HG02678 (cell line): Measurements from ENCODE around the gene CATSPER1.

Experiments
- ATAC-seq: cut with Tn5 transposase; IDR thresholded peaks from one replicate; pipeline ENCODE4 v1.9.1; 2021; ENCODE audit warnings: mild to moderate bottlenecking, moderate library complexity; ENCODE audit not compliant: unreplicated experiment

The CATSPER1 gene

GRCh38 chr11:66003291-66003690 is 23.0 kb downstream of the CATSPER1 start:
- no peak for ATAC-seq

- peak; percentile 62 for ATAC-seq
Observed at GRCh38 chr11:66002648-66003225, 23.5 kb downstream of the CATSPER1 start.

- ATAC-seq = peak; percentile 79
Observed at GRCh38 chr11:66001942-66002647, 24.2 kb downstream of the CATSPER1 start, which contains the start of the genes BANF1 and EIF1AD. Gene BANF1, plus strand, starts transcription at chr11:66002503. Its CDS starts 748 bp downstream, at chr11:66003251. Gene EIF1AD, minus strand, starts transcription at chr11:66002157. Its CDS starts 1,768 bp downstream, at chr11:66000389.

- ATAC-seq = no peak
Observed at GRCh38 chr11:65997286-65997685, 29.0 kb downstream of the CATSPER1 start.

GRCh38 chr11:65992056-65992455 is 34.2 kb downstream of the CATSPER1 start:
- no peak for ATAC-seq

GRCh38 chr11:65988791-65989592 is 37.3 kb downstream of the CATSPER1 start:
- ATAC-seq = peak; percentile 96

- no peak for ATAC-seq
Observed at GRCh38 chr11:65987336-65987735, 38.9 kb downstream of the CATSPER1 start.

GRCh38 chr11:65983589-65983987 is 42.7 kb downstream of the CATSPER1 start:
- ATAC-seq = no peak

- no peak for ATAC-seq
Observed at GRCh38 chr11:65982824-65983588, 43.3 kb downstream of the CATSPER1 start.

GRCh38 chr11:65981972-65982823 is 44.1 kb downstream of the CATSPER1 start:
- no peak for ATAC-seq

GRCh38 chr11:65981101-65981740 is 45.1 kb downstream of the CATSPER1 start:
- no peak for ATAC-seq

- ATAC-seq = no peak
Observed at GRCh38 chr11:65979261-65979759, 47.0 kb downstream of the CATSPER1 start.

GRCh38 chr11:65978391-65979238 is 47.7 kb downstream of the CATSPER1 start:
- no peak for ATAC-seq

GRCh38 chr11:65977621-65978390 is 48.5 kb downstream of the CATSPER1 start:
- no peak for ATAC-seq

GRCh38 chr11:65976216-65977176 is 49.8 kb downstream of the CATSPER1 start:
- no peak for ATAC-seq

GRCh38 chr11:65975771-65976170 is 50.5 kb downstream of the CATSPER1 start:
- ATAC-seq = no peak
